SK-MEL-5 (cell line): ENCODE results near the gene RAET1E. TPM values are rescaled to one million over a fixed set of nuclear protein-coding genes. Genes with fewer than 3 reads are reported as not detected.
"Not testable (repeated sequence)": the region's sequence is repeated elsewhere in the genome, so short reads cannot be mapped to it uniquely, and the experiment has no call there.

Source experiments
- DNase-seq: peaks from one replicate; pipeline ENCODE4 v3.0.0-alpha.2; 2016; ENCODE audit warnings: low read depth, low spot score
- in situ Hi-C: cut with HindIII; loops from 2 replicates; pipeline ENCODE4 v1.10.0; 2016; ENCODE audit warnings: low sequenced_read_pairs, high pct_unique_total_duplicates, low pct_unique_long_range_greater_than_20kb
- total RNA-seq: library from RNA; depleted of rRNA; stranded (reverse); fragments of >200 nt; shearing (Covaris generic); gene quantifications from 2 replicates; pipeline ENCODE4 v1.2.3, GENCODE V29; 2014

Gene RAET1E
- total RNA-seq, 1 experiment from 2014 or later = not detected

DNA sequence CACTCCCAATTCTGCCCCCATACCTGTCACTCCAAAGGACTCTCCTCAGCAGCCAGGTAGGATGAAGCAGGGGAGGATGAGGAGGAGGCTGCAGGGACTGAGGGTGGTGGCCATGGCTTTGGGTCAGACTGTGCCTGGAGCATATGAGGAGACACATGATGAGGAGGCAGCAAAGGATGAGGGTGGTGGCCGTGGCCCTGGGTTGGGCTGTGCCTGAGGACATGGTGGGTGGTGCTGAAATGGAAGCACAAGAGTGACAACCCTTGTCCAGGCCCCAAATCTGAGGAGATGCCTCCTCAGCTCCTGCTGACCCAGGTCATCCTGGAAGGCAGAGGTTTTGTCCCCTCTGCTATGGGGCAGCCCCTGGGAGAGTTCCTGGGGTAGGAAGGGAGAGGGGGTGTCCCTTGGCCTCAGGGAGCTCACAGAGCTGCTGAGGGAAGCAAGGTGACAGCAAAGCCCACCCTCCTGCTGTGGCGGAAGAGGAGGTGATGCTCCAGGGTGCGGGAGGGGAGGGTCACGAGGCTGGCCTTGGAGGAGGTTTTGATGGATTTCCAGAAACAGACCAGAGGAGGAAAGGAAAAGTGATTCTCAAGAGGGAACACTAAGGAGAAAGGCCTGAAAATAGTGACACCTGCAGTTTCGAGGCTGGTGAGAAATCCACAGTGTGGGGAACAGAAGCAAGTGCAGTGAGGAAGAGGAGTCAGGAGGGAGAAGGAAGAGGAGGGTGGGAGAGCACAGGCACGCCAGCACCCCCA, 20.4 kb upstream of the RAET1E start:
- no peak for DNase-seq
- in situ Hi-C loops = no loop called here

DNA sequence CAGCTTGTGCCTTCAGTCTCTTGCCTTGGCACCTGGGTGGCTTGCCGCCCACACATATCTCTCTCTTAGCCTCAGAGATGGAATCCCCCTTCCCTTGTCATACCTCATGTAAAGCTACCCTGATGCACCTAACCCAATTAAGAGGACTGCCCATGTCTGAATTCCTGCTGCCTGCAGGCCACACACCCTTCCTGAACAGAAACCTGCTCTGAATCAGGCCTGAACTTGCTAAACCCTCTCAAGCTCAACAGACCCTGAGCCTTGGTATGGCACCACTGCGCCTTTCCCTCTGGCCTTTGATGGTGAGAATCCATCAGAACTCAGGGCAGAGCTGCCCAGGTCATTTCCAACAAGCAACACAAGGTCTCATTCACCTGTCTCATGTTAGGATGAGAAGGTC, 19.8 kb upstream of the RAET1E start:
- in situ Hi-C loops = no loop called here

DNA sequence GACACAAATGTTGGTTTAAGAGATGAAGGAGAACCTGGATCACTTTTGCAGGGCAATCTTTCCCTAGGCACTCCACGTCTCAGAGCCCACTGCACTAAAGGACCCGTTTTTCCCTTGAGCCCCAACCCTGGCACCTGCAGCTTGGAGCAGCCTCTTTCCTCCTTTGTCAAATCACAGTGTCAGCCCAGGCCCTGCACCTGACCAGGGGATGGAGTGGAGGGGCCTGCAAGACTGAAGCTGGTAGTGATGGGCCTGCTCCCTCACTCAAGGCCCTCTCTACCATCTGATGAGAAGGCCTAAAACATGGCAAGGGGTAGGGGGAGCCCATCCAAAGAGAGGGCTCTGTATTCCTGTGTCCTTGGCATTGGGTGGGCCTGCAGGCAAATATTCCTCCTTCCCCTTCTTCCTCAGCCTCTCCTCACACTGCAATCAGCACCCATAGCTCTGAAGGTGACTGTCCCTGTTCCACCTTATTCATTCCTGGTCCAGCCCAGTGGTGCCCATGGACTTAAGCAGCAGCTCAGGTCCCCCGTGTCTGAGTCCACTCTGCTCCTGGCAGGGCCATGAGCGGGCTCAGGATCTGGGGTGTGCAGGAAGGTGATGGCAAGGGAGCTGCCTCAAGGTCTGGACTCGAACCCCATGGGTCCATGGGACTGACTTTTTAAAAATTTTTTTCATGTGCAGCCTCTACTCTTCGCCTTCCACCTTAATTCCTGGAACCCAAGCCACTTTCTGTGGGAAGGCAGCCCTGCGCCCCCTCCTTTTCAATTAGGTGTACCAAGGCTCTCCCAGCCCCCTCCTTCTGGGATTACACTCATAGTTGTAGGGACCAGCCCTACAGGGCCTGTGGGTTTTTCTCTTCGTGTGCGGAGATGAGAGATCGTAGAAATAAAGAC, 18.3 kb upstream of the RAET1E start:
- no peak for DNase-seq
- in situ Hi-C loops = no loop called here

More for the DNA sequence above, 19.8 kb upstream of the RAET1E start:
- DNase-seq = no peak

DNA sequence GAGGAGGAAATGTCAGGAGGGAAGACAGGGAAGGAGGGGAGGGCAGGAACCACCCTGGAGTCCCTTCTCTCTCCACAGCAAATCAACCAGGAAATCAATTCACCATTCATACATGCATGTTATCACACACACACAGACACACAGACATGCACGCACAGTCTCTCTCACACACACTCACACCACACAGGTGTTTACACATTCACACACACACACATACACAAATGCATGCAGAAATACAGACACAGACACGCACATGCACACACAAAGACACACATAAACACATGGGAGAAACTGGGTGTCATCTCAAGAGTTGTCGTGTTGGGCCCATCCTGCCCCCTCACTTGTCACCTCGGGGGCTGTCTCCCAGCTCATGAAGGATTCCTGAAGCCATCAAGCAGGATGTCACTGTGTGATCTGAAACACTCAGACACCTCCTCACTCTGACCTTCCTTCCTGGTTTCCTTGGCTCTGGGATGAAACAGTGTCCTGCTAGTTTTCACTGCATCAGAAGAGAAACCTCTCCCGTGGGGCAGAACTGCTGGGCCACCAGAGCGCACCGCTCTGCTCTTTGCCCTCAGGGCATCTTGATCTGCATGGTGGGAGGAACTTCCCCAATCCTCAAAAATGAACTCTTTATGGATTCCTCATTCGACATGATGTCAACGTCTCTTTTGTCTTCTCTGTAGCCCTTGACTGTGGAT, 15.8 kb upstream of the RAET1E start:
- no peak for DNase-seq
- in situ Hi-C loops = no loop called here

DNA sequence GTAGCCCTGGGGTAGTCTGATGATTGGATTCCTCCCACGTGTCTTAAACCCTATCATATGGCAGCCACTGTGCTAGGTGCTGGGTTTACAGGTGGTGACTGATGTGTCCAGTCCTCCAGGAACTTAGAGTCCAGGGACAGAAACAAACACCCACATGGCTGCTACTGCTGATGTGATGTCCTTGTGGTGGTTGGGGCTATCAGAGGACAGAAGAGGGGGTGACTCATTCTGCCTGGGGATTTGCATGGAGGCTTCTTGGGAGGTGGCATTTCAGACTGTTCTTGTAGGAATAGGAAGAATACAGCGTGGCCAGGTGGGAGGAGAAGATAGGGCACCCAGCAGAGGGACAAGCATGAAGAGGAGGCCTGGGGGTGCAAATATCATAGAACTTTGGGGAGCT, 15.2 kb upstream of the RAET1E start:
- in situ Hi-C loops = no loop called here
- no peak for DNase-seq

DNA sequence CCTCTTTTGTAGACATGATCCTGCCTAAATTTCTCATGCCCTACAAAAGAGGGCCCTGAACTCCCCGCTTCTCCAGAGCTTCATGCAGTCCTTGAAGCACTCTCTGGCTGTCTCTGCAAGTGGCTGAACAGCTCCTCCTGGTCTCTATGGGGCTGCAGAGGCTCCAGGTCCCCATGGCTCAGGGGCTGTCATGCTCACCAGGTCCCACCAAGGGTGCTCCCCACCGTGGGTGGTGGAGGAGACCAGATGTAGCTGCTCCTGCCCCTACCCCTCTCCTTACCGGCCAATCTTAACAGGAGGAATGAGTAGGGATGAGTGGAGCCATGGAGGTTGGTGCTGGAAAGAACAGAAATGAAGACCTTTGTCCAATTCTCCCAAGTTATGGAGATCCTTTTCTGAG, 14.8 kb upstream of the RAET1E start:
- DNase-seq, in situ Hi-C loops: not testable (repeated sequence)

DNA sequence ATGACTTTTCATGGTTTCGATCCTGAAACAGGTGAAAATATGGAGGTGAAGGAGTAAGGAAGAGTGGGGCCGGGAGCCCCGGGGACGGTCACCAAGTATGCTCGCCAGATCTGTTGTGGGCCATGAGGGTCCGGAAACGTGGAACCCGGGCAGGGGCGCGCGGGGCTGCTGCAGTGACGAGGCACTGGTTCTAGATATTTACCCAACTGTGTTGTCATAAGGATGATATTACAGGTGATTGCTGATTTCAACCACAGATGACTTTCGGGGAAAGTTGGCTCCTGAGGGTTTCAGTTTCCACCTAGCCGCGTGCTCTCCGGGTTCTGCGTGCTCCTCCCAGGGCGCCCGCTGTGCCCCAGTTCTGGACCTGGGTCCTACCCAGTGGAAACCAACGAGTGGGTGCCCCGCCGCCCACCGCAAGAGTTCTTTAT, 12.8 kb upstream of the RAET1E start:
- in situ Hi-C loops = no loop called here

DNA sequence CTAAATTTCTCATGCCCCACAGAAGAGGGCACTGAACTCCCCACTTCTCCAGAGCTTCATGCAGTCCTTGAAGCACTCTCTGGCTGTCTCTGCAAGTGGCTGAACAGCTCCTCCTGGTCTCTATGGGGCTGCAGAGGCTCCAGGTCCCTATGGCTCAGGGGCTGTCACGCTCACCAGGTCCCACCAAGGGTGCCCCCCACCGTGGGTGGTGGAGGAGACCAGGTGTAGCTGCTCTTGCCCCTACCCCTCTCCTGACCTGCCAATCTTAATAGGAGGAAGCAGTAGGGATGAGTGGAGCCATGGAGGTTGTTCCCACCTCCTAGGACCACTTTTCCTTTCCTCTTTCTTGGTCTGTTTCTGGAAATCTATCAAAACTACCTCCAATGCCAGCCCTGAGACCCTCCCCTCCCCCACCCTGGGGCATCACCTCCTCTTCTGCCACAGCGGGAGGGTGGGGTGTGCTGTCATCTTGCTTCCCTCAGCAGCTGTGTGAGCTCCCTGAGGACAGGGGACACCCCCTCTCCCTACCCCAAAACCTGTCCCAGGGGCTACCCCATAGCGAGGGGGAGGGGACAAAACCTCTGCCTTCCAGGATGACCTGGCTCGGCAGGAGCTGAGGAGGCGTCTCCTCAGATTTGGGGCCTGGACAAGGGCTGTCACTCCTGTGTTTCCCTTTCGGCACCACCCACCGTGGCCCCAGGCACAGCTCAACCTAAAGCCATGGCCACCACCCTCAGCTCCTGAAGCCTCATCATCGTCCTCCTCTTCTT, 12.0 kb upstream of the RAET1E start:
- DNase-seq = no peak
- in situ Hi-C loops = no loop called here

More for the DNA sequence above, 12.8 kb upstream of the RAET1E start:
- DNase-seq = no peak

DNA sequence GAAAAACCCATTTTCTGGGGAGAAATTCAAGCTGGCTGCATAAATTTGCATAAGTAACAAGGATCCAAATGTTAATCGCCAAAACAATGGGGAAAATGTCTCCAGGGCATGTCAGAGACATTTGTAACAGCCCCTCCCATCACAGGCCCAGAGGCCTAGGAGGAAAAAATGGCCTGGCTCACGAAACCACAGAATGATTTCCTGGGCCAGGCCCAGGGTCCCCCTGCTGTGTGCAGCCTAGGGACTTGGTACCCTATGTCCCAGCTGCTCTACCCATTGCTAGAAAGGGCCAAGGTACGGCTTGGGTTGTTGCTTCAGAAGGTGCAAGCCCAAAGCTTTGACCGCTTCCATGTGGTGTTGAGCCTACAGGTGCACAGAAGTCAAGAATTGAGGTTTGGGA, 10.6 kb upstream of the RAET1E start:
- DNase-seq, in situ Hi-C loops: not testable (repeated sequence)

DNA sequence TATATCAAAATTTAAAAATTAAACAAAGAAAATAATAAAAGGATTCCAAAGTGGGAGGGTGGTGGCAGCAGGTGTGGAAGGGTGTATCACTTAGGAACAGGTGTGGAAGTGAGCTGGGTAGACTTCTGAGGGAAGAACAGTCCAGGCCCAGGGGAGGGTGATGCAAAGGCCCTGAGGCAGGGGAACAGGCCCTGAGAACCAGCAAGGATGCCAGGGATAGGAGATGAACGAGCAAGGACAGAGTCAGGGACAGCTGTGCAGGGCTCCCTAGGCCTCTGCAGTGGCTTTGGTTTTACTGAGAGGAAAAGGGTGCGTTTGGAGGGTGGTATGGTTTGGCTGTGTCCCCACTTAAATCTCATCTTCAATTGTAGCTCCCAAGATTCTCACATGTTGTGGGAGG, 9.4 kb upstream of the RAET1E start:
- no peak for DNase-seq
- in situ Hi-C loops = no loop called here

DNA sequence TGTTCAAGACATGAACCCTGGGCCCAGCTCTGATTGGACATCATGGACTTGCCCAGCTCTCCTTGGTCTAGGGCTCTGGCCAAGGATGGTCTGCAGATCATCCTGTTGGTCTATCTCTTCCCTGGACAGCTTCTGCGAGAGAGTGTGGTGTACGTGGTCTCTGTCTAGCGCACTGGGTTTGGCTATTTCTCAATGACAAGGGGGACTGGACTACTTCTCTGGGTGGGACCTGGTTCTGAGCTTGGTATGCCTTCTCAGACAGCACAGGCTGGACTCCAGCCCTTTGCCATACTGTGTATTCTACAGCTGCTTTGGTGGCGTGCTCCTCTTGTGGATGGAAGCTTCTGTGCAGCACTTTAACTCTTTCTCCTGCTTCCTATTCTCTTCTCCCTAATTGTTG, 8.5 kb upstream of the RAET1E start:
- in situ Hi-C loops = no loop called here
- DNase-seq = no peak

DNA sequence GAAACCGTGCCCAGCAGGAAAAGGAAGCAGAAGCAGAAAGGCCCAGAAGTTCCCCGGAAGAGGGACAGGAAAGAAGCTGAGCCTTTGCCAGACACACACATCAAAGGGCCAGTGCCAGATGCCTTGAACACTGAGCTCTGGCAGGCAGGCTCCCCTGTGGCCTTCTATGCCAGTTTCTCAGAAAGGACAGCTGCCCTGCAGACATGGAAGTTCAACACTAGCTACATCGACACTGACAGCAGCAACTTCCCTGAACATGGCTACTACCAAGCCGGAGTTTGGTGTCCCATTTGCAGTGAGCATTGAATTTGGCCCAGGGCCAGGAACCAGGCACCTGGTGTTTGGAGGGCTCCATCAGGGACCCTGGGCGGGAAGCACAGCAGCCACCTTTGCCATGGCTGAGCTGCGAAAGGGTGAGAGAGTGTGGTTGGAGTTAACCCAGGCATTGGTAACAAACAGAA, 8.0 kb upstream of the RAET1E start:
- no peak for DNase-seq
- in situ Hi-C loops = no loop called here

DNA sequence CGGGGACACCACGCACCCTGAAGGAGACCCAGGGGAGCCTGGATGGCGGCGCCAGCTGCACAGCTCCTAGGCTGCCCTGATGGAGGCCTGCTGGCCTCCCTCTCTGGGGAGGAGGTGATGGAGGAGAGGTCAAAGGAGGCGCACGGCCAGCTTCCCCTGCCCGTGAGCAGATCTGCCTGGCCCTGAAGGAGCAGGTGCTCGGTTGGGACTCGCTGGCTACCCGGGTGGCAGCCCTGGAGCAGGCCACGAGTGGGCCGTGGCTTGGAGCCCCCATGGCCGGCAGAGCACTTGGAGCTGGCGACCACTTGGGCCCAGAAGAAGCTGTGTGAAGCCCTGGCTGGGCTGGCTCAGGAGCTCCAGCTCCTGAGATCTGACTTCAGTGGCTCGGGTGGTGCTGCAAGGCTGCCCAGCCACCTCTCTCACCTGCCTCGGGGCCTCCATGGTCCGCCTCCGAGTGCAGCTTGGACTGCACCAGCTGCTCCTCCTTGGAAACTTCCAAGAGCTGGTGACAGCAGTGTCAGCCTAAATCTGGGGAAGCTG, 7.5 kb upstream of the RAET1E start:
- in situ Hi-C loops = no loop called here

DNA sequence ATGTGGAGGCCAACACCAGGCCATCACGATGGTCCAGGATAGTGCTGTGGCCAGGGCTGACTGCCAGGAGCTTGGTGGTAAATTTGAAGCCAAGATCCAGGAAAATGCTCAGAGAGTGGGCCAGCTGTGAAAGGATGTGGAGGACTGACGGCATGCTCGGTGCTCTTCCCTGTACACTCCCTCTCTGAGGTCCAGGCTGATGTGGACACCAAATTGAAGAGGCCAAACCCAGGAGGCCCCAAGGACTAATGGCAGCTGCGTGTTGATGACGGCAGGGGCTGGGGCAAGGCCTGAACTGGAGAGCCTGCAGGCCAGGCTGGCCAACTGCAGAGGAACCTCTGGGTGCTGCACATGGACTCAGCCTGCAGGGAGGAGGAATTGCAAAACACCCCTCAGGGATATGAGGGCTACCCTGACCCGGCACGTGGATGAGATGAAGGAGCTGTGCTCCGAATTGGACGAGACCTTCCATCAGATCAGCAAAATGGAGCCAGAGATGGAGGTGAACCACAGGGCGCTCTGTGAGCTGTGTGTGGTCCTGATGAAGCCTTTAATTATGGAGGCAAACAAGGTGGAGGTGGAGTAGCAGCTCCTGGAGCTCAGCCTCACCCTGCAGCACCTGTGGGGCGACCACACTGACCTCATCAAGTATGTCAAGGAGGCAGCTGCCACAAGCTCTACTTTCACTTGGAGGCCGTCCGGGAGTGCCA, 6.9 kb upstream of the RAET1E start:
- in situ Hi-C loops = no loop called here

More for the DNA sequence above, 7.5 kb upstream of the RAET1E start:
- no peak for DNase-seq

DNA sequence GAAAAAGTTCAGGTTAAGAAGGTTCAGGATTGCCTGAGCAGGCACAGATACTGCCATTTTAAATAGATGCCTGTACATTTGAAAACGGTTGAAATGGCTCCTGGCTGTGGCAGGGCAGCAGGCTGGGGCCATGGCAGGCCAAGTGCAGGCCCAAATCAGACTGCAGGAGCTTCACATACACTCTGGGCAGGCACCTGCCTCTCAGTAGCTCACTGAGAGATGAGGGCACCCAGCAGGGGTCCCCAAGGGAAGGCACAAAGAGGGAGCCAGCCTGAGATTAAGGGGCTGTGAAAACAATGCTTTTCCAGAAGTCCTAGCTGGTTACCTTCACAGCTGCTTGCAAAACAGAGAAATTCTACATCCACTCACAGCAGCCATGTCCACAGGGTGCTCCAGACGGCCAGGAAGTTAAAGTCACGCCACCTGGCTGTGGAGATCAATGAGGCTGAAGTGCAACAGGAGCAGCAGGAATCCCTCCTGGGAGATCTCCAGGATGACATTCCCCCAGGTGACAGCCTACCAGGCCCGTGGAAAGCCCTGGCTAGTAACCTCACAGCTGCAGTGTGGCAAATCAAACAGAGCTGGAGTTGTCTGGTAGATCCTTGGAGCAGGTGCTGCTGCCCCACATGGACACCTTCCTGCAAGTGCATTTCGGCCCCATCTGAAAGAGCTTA, 6.2 kb upstream of the RAET1E start:
- in situ Hi-C loops = no loop called here
- no peak for DNase-seq

More for the DNA sequence above, 6.9 kb upstream of the RAET1E start:
- DNase-seq = no peak
